ENCODE results near the gene DTX2. TPM values are rescaled to one million over a fixed set of nuclear protein-coding genes. Genes with fewer than 3 reads are reported as not detected.
A peak's percentile ranks its signal among the peaks of the same experiment; 100 is the strongest.
"Not testable (repeated sequence)": the region's sequence is repeated elsewhere in the genome, so short reads cannot be mapped to it uniquely, and the experiment has no call there.

The DTX2 gene
- total RNA-seq, 2 donors from 2014 or later, result 34.1 to 38.3 TPM

GRCh38 chr7:76423666-76424412 lies 37.7 kb upstream of the DTX2 start:
- no peaks in the 10 kb centered on the region for H3K27me3 ChIP-seq (ENCODE audit: control insufficient read depth, insufficient read depth, low read length, poor library complexity, severe bottlenecking)
- peak; percentile 79 for DNase-seq
- Mint-ChIP-seq H3K4me1 (peaks cover 8% of the 10 kb centered on the region), H3K27me3 (ENCODE audit: insufficient read depth) (peaks cover 3% of the 10 kb centered on the region), H3K36me3 (ENCODE audit: low read depth) (no peaks in the 10 kb centered on the region), H3K27ac (peak overlapping the region; percentile 80), H3K9me3 (no peaks in the 10 kb centered on the region), H3K4me3 (no peak overlapping the region)
- no peaks in the 10 kb centered on the region for H3K4me1 ChIP-seq (ENCODE audit: control insufficient read depth, insufficient read depth, low read length)
- WGBS, 2 experiments (ENCODE audit: insufficient coverage in 1 of 2, insufficient read length in 1 of 2), result 65 to 77% methylated on average over 11 to 15 of the region's 15 CpGs
- no peaks in the 10 kb centered on the region for H3K9me3 ChIP-seq (ENCODE audit: control insufficient read depth, low read length)
- no peak overlapping the region for H3K4me3 ChIP-seq (ENCODE audit: low read length)
- no peak for TF ChIP-seq CTCF (conservative IDR thresholded peaks at IDR 0.05)
- peak overlapping the region; percentile 17 for H3K9ac ChIP-seq (ENCODE audit: extremely low read depth, low read length, poor library complexity, severe bottlenecking)
- H3K36me3 ChIP-seq (ENCODE audit: control insufficient read depth, insufficient read depth, low read length), result no peaks in the 10 kb centered on the region
- no peak overlapping the region for H3K27ac ChIP-seq (ENCODE audit: low read depth, low read length)

- no peaks in the 10 kb centered on the region for H3K36me3 Mint-ChIP-seq (ENCODE audit: low read depth)
- Histone ChIP-seq H3K4me3 (ENCODE audit: low read length) (no peak within 1 kb of the TSS), H3K9me3 (ENCODE audit: control insufficient read depth, low read length) (no peaks in the 10 kb centered on the region), H3K4me1 (ENCODE audit: control insufficient read depth, insufficient read depth, low read length) (no peaks in the 10 kb centered on the region), H3K36me3 (ENCODE audit: control insufficient read depth, insufficient read depth, low read length) (no peaks in the 10 kb centered on the region), H3K9ac (ENCODE audit: extremely low read depth, low read length, poor library complexity, severe bottlenecking) (peak within 1 kb of the TSS; percentile 17), H3K27ac (ENCODE audit: low read depth, low read length) (no peak within 1 kb of the TSS), H3K27me3 (ENCODE audit: control insufficient read depth, insufficient read depth, low read length, poor library complexity, severe bottlenecking) (no peaks in the 10 kb centered on the region)
- DNase-seq, result no peak
- TF ChIP-seq CTCF (conservative IDR thresholded peaks at IDR 0.05), result no peak
- H3K27me3 Mint-ChIP-seq (ENCODE audit: insufficient read depth), result peaks cover 3% of the 10 kb centered on the region
- H3K4me1 Mint-ChIP-seq, result peaks cover 11% of the 10 kb centered on the region
- WGBS, 2 experiments (ENCODE audit: insufficient coverage in 1 of 2, insufficient read length in 1 of 2), result 94 to 95% methylated on average over 8 to 10 of the region's 10 CpGs
- no peaks in the 10 kb centered on the region for H3K9me3 Mint-ChIP-seq
- peak within 1 kb of the TSS; percentile 65 for H3K27ac Mint-ChIP-seq
- no peak within 1 kb of the TSS for H3K4me3 Mint-ChIP-seq
Measured at GRCh38 chr7:76424413-76425111, 36.9 kb upstream of the DTX2 start, which contains the start of gene ZP3. TSS of gene ZP3 (plus strand) at chr7:76424950. CDS start at chr7:76424965, 15 bp downstream.

- H3K9me3 Mint-ChIP-seq, result no peaks in the 10 kb centered on the region
- H3K4me1 Mint-ChIP-seq, result peaks cover 11% of the 10 kb centered on the region
- peak overlapping the region; percentile 44 for H3K27ac Mint-ChIP-seq
- Histone ChIP-seq H3K9me3 (ENCODE audit: control insufficient read depth, low read length) (no peaks in the 10 kb centered on the region), H3K4me1 (ENCODE audit: control insufficient read depth, insufficient read depth, low read length) (no peaks in the 10 kb centered on the region), H3K27me3 (ENCODE audit: control insufficient read depth, insufficient read depth, low read length, poor library complexity, severe bottlenecking) (no peaks in the 10 kb centered on the region), H3K36me3 (ENCODE audit: control insufficient read depth, insufficient read depth, low read length) (no peaks in the 10 kb centered on the region), H3K4me3 (ENCODE audit: low read length) (no peak overlapping the region), H3K9ac (ENCODE audit: extremely low read depth, low read length, poor library complexity, severe bottlenecking) (no peak overlapping the region), H3K27ac (ENCODE audit: low read depth, low read length) (no peak overlapping the region)
- no peaks in the 10 kb centered on the region for H3K36me3 Mint-ChIP-seq (ENCODE audit: low read depth)
- DNase-seq, result no peak
- H3K4me3 Mint-ChIP-seq, result no peak overlapping the region
- TF ChIP-seq CTCF (conservative IDR thresholded peaks at IDR 0.05), result no peak
- WGBS, 2 experiments (ENCODE audit: insufficient coverage in 1 of 2, insufficient read length in 1 of 2), result 95 to 100% methylated on average over 3 to 9 of the region's 9 CpGs
- H3K27me3 Mint-ChIP-seq (ENCODE audit: insufficient read depth), result peaks cover 1% of the 10 kb centered on the region
Measured at GRCh38 chr7:76425156-76425555, 36.4 kb upstream of the DTX2 start.

- DNase-seq; H3K9ac ChIP-seq (ENCODE audit: extremely low read depth, low read length, poor library complexity, severe bottlenecking); H3K36me3 Mint-ChIP-seq (ENCODE audit: low read depth); H3K36me3 ChIP-seq (ENCODE audit: control insufficient read depth, insufficient read depth, low read length); H3K27me3 Mint-ChIP-seq (ENCODE audit: insufficient read depth); H3K4me3 Mint-ChIP-seq; H3K9me3 ChIP-seq (ENCODE audit: control insufficient read depth, low read length); H3K27ac ChIP-seq (ENCODE audit: low read depth, low read length); H3K27me3 ChIP-seq (ENCODE audit: control insufficient read depth, insufficient read depth, low read length, poor library complexity, severe bottlenecking); H3K4me1 ChIP-seq (ENCODE audit: control insufficient read depth, insufficient read depth, low read length); H3K4me3 ChIP-seq (ENCODE audit: low read length); H3K27ac Mint-ChIP-seq; H3K9me3 Mint-ChIP-seq: not testable (repeated sequence)
- H3K4me1 Mint-ChIP-seq, result peaks cover 11% of the 10 kb centered on the region
- whole genome bisulfite sequencing, 2 experiments (ENCODE audit: insufficient coverage in 1 of 2, insufficient read length in 1 of 2), result 96 to 100% methylated on average over 1 to 4 of the region's 4 CpGs
Measured at GRCh38 chr7:76425558-76425957, 36.0 kb upstream of the DTX2 start.
